ENCODE results near the gene ARL9.
"Not testable (repeated sequence)": the region's sequence is repeated elsewhere in the genome, so short reads cannot be mapped to it uniquely, and the experiment has no call there.

ARL9 gene

GRCh38 chr4:56505269-56506130 is at the start of gene ARL9:
ARL9 (plus strand) TSS chr4:56505791; CDS start chr4:56505863, 72 bp downstream.
- no peak for FAIRE-seq

GRCh38 chr4:56460085-56460484 is 45.5 kb upstream of the ARL9 start:
- no peak for FAIRE-seq

GRCh38 chr4:56462157-56462556 is 43.4 kb upstream of the ARL9 start:
- no peak for FAIRE-seq

- FAIRE-seq: no peak
Observed at GRCh38 chr4:56463711-56464110, 41.9 kb upstream of the ARL9 start.

- no peak for FAIRE-seq
Observed at GRCh38 chr4:56464581-56464980, 41.0 kb upstream of the ARL9 start.

- no peak for FAIRE-seq
Observed at GRCh38 chr4:56465599-56466295, 39.8 kb upstream of the ARL9 start.

GRCh38 chr4:56466296-56466761 is 39.3 kb upstream of the ARL9 start:
- FAIRE-seq: not testable (repeated sequence)

- no peak for FAIRE-seq
Observed at GRCh38 chr4:56466910-56467283, 38.7 kb upstream of the ARL9 start.

- no peak for FAIRE-seq
Observed at GRCh38 chr4:56467284-56468096, 38.1 kb upstream of the ARL9 start, which contains the start of gene SRP72. SRP72 (plus strand) TSS chr4:56467617; CDS start chr4:56467636, 19 bp downstream.

GRCh38 chr4:56468097-56468422 is 37.5 kb upstream of the ARL9 start:
- no peak for FAIRE-seq

GRCh38 chr4:56469489-56470210 is 35.9 kb upstream of the ARL9 start:
- no peak for FAIRE-seq

- FAIRE-seq: no peak
Observed at GRCh38 chr4:56475917-56476316, 29.7 kb upstream of the ARL9 start.

- FAIRE-seq: no peak
Observed at GRCh38 chr4:56477192-56477702, 28.3 kb upstream of the ARL9 start.

- FAIRE-seq: no peak
Observed at GRCh38 chr4:56480691-56481090, 24.9 kb upstream of the ARL9 start.

- no peak for FAIRE-seq
Observed at GRCh38 chr4:56496241-56496640, 9.3 kb upstream of the ARL9 start.

- no peak for FAIRE-seq
Observed at GRCh38 chr4:56511098-56511497, 5.5 kb downstream of the ARL9 start.

- no peak for FAIRE-seq
Observed at GRCh38 chr4:56512166-56512565, 6.6 kb downstream of the ARL9 start.

GRCh38 chr4:56513517-56513916 is 7.9 kb downstream of the ARL9 start:
- no peak for FAIRE-seq

- FAIRE-seq: no peak
Observed at GRCh38 chr4:56530269-56531148, 24.9 kb downstream of the ARL9 start.

GRCh38 chr4:56531149-56531770 is 25.7 kb downstream of the ARL9 start:
- FAIRE-seq: no peak

- no peak for FAIRE-seq
Observed at GRCh38 chr4:56531823-56532222, 26.2 kb downstream of the ARL9 start.
